ENCODE data around the gene SUZ12.
A peak's percentile ranks its signal among the peaks of the same experiment; 100 is the strongest.
"Not testable (repeated sequence)": the region's sequence is repeated elsewhere in the genome, so short reads cannot be mapped to it uniquely, and the experiment has no call there.

Gene SUZ12

GRCh38 chr17:32042266-32042665 is 105.5 kb downstream of the SUZ12 start:
- DNase-seq = not testable (repeated sequence)

DNA sequence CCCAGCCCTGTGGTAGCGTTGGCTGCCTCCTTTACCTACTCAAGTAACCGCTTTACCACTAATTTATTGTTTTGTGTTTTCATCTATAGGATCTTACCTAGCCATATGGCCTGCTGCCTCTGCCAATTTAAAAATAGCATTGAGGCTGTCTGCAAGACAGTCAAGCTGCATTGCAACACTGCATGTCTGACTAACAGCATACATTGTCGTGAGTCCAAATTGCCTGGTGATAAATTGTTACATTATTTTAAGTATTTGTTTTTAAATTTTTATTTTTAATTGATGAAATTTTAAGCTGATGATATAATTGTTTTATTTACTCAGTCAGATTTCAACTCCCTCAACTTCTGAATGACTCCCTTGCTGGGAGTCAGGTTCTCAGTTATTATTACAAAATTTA is 108.8 kb downstream of the SUZ12 start:
- peak; percentile 44 for DNase-seq

DNA sequence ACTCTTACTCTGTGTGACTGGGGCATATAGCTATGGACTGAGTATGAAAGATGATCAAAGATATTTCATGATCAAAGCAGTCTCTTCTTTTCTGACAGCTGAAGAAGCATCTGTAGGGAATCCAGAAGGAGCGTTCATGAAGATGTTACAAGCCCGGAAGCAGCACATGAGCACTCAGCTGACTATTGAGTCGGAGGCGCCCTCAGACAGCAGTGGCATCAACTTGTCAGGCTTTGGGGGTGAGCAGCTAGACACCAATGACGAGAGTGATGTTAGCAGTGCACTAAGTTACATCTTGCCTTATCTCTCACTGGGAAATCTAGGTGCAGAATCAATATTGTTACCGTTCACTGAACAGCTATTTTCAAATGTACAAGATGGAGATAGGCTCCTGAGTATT is 110.9 kb downstream of the SUZ12 start:
- not testable (repeated sequence) for DNase-seq

All from NCI-H2171 treated with DMSO at 0.1 percent for 48 hours (cell line).